Breast epithelium (tissue), 3 donors: ENCODE data around the gene MCM3.

ENCODE experiments used
- POLR2A ChIP-seq: fragments of 450-650 bp; IDR thresholded peaks from one replicate; pipeline ENCODE4 v1.6.1; 2016; ENCODE audit warnings: antibody characterized with exemption, mild to moderate bottlenecking, moderate library complexity
- TF ChIP-seq, protein P1 (sequence below), 3 donors: fragments of 450-650 bp; IDR thresholded peaks; one replicate each; pipeline ENCODE4 v1.5.1; 2016 to 2017; ENCODE audit warnings: antibody characterized with exemption in 3 of 3, mild to moderate bottlenecking in 3 of 3, moderate library complexity in 3 of 3

DNA sequence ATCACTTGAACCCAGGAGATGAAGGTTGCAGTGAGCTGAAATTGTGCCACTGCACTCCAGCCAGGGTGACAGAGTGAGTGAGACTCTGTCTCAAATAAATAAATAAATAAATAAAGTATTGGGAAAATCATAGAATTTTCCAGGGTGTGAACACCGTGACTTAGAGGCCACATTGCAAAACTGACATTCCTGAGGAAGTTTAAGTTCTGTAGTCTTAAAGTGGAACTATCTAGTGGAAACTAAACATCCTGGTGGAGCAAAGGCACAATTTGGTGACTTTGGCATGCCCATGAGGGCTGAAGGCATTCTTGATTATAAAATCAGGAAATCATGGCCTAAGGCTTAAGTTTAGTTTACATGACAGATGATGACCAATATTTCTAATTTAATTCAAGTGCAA, 32.7 kb upstream of the MCM3 start:
- TF ChIP-seq, protein P1, sequence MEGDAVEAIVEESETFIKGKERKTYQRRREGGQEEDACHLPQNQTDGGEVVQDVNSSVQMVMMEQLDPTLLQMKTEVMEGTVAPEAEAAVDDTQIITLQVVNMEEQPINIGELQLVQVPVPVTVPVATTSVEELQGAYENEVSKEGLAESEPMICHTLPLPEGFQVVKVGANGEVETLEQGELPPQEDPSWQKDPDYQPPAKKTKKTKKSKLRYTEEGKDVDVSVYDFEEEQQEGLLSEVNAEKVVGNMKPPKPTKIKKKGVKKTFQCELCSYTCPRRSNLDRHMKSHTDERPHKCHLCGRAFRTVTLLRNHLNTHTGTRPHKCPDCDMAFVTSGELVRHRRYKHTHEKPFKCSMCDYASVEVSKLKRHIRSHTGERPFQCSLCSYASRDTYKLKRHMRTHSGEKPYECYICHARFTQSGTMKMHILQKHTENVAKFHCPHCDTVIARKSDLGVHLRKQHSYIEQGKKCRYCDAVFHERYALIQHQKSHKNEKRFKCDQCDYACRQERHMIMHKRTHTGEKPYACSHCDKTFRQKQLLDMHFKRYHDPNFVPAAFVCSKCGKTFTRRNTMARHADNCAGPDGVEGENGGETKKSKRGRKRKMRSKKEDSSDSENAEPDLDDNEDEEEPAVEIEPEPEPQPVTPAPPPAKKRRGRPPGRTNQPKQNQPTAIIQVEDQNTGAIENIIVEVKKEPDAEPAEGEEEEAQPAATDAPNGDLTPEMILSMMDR (IDR thresholded peaks at IDR 0.05), result no peak
- no peak for TF ChIP-seq POLR2A
